Lower leg skin (tissue), 4 donors: ENCODE results near the gene CD226. TPM values are rescaled to one million over a fixed set of nuclear protein-coding genes. Genes with fewer than 3 reads are reported as not detected.

Experiments
- DNase-seq, 2 donors: peaks; one replicate each; pipeline ENCODE4 v3.0.0-alpha.2; 2019; ENCODE audit warnings: low spot score in 2 of 2
- H3K4me3 ChIP-seq: fragments of 200-600 bp; sonication (generic); 2 replicates; pipeline ENCODE4 v1.5.1; 2017; ENCODE audit warnings: mild to moderate bottlenecking, low read depth; ENCODE audit not compliant: poor library complexity, severe bottlenecking
- POLR2A ChIP-seq, 2 donors: fragments of 450-650 bp; IDR thresholded peaks; one replicate each; pipeline ENCODE4 v1.6.1; 2016 to 2017; ENCODE audit warnings: antibody characterized with exemption in 2 of 2, mild to moderate bottlenecking in 1 of 2, moderate library complexity in 1 of 2
- WGBS, 2 donors: methylation state at CpG; one replicate each; pipeline ENCODE4 v1.1.5; 2018; 5-methylcytosine and 5-hydroxymethylcytosine counted together
- intact Hi-C: fragments of 100-400 bp; cut with DNase I; formaldehyde crosslinking; loops from one replicate; pipeline ENCODE4 v1.15.0; 2023; ENCODE audit warnings: low total_unique reads
- total RNA-seq, 4 donors: library from RNA; depleted of rRNA; stranded (reverse); fragments of >200 nt; gene quantifications; one replicate each; pipeline ENCODE4 v1.1.0, GENCODE V29; 2016
- TF ChIP-seq, protein P1 (sequence below), 3 donors: fragments of 450-650 bp; IDR thresholded peaks; one replicate each; pipeline ENCODE4 v1.5.1; 2016; ENCODE audit warnings: antibody characterized with exemption in 3 of 3, mild to moderate bottlenecking in 3 of 3, moderate library complexity in 2 of 3

The CD226 gene
- total RNA-seq, 4 donors from 2014 or later = 0.13 to 0.29 (median 0.26) TPM; not detected in 1

DNA sequence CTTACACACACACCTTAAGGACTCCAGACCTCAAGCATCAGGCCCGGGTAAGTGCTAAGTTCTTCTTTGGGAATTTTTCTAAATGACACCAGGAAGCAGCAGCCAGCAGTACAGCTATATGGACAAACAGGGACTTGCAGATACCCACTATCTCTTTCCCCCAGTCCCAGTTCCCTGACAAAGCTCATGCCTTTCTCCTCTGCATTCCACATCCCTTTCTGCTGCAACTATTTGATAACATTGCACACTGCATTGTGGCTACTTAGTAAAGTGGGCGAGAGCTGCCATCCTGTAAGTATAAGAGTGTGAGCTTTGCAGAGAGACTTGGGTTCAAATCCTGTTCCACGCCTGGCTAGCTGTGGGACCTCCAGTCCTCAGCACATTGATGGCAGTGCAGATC lies 14.0 kb upstream of the CD226 start:
- intact Hi-C loops = no loop called here
- 92 to 98% methylated on average over 3 of the region's 3 CpGs for WGBS, 2 donors
- H3K4me3 ChIP-seq = no peak overlapping the region
- TF ChIP-seq POLR2A (IDR thresholded peaks at IDR 0.05) = no peak
- TF ChIP-seq, protein P1, sequence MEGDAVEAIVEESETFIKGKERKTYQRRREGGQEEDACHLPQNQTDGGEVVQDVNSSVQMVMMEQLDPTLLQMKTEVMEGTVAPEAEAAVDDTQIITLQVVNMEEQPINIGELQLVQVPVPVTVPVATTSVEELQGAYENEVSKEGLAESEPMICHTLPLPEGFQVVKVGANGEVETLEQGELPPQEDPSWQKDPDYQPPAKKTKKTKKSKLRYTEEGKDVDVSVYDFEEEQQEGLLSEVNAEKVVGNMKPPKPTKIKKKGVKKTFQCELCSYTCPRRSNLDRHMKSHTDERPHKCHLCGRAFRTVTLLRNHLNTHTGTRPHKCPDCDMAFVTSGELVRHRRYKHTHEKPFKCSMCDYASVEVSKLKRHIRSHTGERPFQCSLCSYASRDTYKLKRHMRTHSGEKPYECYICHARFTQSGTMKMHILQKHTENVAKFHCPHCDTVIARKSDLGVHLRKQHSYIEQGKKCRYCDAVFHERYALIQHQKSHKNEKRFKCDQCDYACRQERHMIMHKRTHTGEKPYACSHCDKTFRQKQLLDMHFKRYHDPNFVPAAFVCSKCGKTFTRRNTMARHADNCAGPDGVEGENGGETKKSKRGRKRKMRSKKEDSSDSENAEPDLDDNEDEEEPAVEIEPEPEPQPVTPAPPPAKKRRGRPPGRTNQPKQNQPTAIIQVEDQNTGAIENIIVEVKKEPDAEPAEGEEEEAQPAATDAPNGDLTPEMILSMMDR (IDR thresholded peaks at IDR 0.05) = no peak
- no peak for DNase-seq

DNA sequence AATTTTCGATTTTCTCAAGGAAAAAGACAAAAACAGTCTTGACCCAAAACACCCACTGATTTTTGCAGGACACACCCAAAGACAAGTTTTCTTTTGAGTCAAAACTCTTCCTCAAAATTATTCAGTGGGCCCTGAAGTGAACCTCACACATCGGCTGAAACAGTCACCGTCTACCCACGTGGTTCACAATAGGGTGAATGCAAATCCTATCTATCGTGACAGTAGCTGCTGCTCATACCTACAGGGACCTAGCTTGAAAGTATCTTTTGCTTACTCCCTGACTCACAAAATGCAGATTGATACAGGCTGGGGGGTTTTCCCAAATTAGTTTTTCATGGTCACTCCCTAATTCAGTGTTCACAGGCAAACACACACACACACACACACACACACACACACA lies 10.7 kb upstream of the CD226 start:
- intact Hi-C loops = no loop called here
- no peak for DNase-seq
- H3K4me3 ChIP-seq = no peak overlapping the region
- TF ChIP-seq POLR2A (IDR thresholded peaks at IDR 0.05) = no peak
- TF ChIP-seq, protein P1 (IDR thresholded peaks at IDR 0.05) = no peak
- WGBS, 2 donors = 86% methylated on average over 5 of the region's 5 CpGs

DNA sequence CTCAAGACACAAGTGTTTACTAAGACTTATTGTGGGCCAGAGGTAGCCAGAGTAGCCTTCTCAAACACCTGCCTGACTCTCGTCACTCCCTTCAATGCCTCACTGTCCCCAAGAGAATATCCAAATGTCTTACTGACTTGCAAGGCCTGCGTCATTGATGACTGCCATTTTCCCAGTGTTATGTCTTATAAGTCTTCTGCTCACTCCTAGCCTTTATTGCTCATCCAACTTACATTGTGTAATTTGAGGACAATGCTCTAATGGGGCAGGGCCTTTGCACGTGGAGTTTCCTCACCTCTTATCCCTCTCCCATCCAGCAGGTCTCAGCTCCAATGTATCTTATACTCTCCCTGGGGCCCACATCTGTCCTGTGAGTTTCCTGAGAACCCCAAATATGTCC lies 10.1 kb upstream of the CD226 start:
- intact Hi-C loops = no loop called here
- 90 to 91% methylated on average over 3 of the region's 3 CpGs for WGBS, 2 donors
- TF ChIP-seq, protein P1 (IDR thresholded peaks at IDR 0.05) = no peak
- no peak for TF ChIP-seq POLR2A (IDR thresholded peaks at IDR 0.05)
- no peak for DNase-seq
- no peak overlapping the region for H3K4me3 ChIP-seq

DNA sequence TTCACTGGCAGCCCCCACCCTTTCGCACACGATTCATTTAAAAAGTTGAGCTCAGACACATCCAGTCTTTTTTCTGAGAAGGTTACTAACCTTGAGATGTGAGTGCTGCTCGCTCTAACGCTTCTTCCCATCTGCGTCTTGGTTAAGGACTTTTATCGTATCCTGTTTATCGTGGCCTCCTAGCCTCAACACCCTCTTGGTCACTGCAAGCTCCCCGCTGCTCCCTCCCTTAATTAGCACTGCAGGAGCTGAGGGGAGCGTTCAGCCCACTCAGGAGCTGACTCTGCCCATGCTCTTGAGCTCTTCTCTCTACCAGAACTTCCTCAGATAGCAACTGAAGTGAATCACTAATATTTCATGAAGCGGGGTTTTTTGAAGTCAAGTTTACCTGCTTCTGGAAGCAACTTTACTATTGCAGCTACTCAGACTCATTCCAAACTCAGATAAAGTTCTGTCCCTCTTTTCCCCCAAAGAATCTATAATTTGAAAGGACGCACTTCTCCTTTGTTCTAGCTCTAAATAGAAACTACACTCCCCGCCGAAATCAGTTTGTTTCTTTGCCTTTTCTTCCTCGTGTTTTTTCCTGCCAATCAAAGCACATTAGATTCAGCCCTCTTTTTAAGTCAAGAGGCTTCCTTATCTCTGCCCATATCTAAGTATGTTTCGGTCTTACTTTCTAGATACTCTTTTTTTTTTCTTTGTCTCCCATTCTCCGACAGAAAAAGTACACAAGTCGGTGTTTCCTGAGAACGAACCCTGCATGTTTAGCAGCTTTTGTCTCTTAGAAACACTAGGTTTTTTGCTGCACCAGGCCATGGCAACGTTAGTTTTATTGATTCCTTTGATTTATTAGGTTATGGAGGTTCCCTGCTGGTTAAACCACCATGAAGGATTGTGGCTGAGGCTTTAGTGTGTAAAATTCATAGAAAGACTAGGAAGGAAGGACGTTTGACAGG lies 9.3 kb upstream of the CD226 start:
- TF ChIP-seq POLR2A (IDR thresholded peaks at IDR 0.05) = no peak
- TF ChIP-seq, protein P1 (IDR thresholded peaks at IDR 0.05) = no peak
- WGBS, 2 donors = 52 to 58% methylated on average over 20 of the region's 20 CpGs
- intact Hi-C loops = no loop called here
- no peak overlapping the region for H3K4me3 ChIP-seq
- DNase-seq = no peak

DNA sequence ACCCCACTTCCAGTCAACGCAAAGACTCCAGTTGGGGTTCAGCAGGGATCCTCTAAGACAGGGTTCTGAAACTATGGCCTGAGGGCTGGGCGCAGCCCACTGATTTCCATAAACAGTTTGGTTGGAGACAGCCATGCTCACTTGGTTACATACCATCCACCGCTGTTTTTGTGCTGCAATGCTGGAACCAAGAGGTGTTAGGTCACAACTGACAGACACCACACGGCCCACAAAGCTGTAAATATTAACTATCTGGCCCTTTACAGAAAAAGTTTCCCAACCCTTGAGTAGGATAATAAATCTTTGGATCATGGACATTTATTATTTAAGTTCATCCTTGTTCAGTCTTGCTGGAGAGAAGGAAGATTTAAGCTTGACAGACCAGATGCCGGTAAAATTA lies 8.4 kb upstream of the CD226 start:
- no peak overlapping the region for H3K4me3 ChIP-seq
- 50 to 57% methylated on average over 5 of the region's 5 CpGs for WGBS, 2 donors
- no peak for DNase-seq
- intact Hi-C loops = no loop called here
- TF ChIP-seq POLR2A (IDR thresholded peaks at IDR 0.05) = no peak
- TF ChIP-seq, protein P1 (IDR thresholded peaks at IDR 0.05) = no peak
